GM12878 (cell line): Measurements from ENCODE around the gene PPP1R1C. TPM values are rescaled to one million over a fixed set of nuclear protein-coding genes. Genes with fewer than 3 reads are reported as not detected.
A peak's percentile ranks its signal among the peaks of the same experiment; 100 is the strongest.

Experiments
- ATAC-seq: fragments of 200-7000 bp; cut with Tn5 transposase; 3 replicates; pipeline ENCODE4 v1.9.1; 2020; ENCODE audit warnings: mild to moderate bottlenecking, moderate library complexity
- BruUV-seq: library from RNA; stranded (reverse); fragments of 400-500 nt; replicated peaks from 2 replicates; lab custom pipeline; 2021; lab: Mats Ljungman, UMichigan
- CTCF ChIA-PET: fragments of 300-600 bp; sonication (Branson Sonifier 250); formaldehyde crosslinking; extraction: SDS; loops from one replicate; lab custom pipeline; 2021; ENCODE audit warnings: inconsistent platforms; lab: Yijun Ruan, JAX
- POLR2A ChIA-PET: fragments of 350-600 bp; formaldehyde crosslinking; extraction: SDS; loops from one replicate; lab custom pipeline; 2021; ENCODE audit warnings: inconsistent platforms; lab: Charles Lee
- RAD21 ChIA-PET: fragments of 300-600 bp; sonication (Branson Sonifier 250); formaldehyde crosslinking; loops from one replicate; lab custom pipeline; 2023; ENCODE audit warnings: antibody characterized with exemption; ENCODE audit not compliant: unreplicated experiment; lab: Charles Lee
- SMC1A ChIA-PET: fragments of 300-600 bp; sonication (Branson Sonifier 250); formaldehyde crosslinking; loops from one replicate; lab custom pipeline; 2023; ENCODE audit not compliant: unreplicated experiment, uncharacterized antibody; lab: Charles Lee
- DNase-seq: peaks from one replicate; pipeline ENCODE4 v3.0.0-alpha.2; 2011; ENCODE audit warnings: low read depth, low spot score
- FAIRE-seq: peaks from 3 replicates; lab custom pipeline; 2011; peaks lifted over from hg19 to GRCh38; lab: Jason Lieb, UNC
- H2AFZ ChIP-seq: 2 replicates; pipeline ENCODE4 v1.6.0; 2011; ENCODE audit warnings: low read depth, low read length, control low read depth; ENCODE audit not compliant: control insufficient read depth
- H3K27ac ChIP-seq: 2 replicates; pipeline ENCODE4 v1.5.1; 2011; ENCODE audit warnings: control low read depth; ENCODE audit not compliant: control insufficient read depth, insufficient read depth
- H3K27me3 ChIP-seq, 2 experiments: replicated peaks in 1 of 2; 2 replicates each; pipeline versions ENCODE4 v1.6.0 to v1.6.1; 2011; ENCODE audit warnings: low read length in 1 of 2; ENCODE audit not compliant: control insufficient read depth in 2 of 2, insufficient read depth in 2 of 2
- H3K36me3 ChIP-seq, 2 experiments: 2 replicates each; pipeline ENCODE4 v1.5.1; 2011; ENCODE audit warnings: low read length in 1 of 2; ENCODE audit not compliant: control insufficient read depth in 2 of 2, insufficient read depth in 2 of 2
- H3K4me1 ChIP-seq: 2 replicates; pipeline ENCODE4 v1.6.1; 2011; ENCODE audit warnings: mild to moderate bottlenecking, low read length, moderate library complexity, mixed read lengths; ENCODE audit not compliant: control insufficient read depth, insufficient read depth
- H3K4me2 ChIP-seq: 2 replicates; pipeline ENCODE4 v1.6.0; 2011; ENCODE audit warnings: control low read depth; ENCODE audit not compliant: control insufficient read depth, insufficient read depth
- H3K4me3 ChIP-seq: fragments of 200-600 bp; sonication (generic); 2 replicates; pipeline ENCODE4 v1.5.1; 2016
- H3K79me2 ChIP-seq: 2 replicates; pipeline ENCODE4 v1.6.0; 2011; ENCODE audit warnings: low read length; ENCODE audit not compliant: control insufficient read depth, insufficient read depth
- H3K9ac ChIP-seq: 2 replicates; pipeline ENCODE4 v1.8.0; 2011; ENCODE audit warnings: low read length, control low read depth, mixed read lengths; ENCODE audit not compliant: control insufficient read depth, insufficient read depth
- H3K9me3 ChIP-seq: replicated peaks from 3 replicates; pipeline ENCODE4 v1.5.1; 2011; ENCODE audit warnings: mild to moderate bottlenecking, low read length; ENCODE audit not compliant: control insufficient read depth, insufficient read depth
- H4K20me1 ChIP-seq: 2 replicates; pipeline ENCODE4 v1.6.0; 2011; ENCODE audit not compliant: control insufficient read depth, insufficient read depth
- CHD4 ChIP-seq: fragments of 200-600 bp; sonication (generic); IDR thresholded peaks from 2 replicates; pipeline ENCODE4 v1.6.1; 2016; ENCODE audit warnings: mild to moderate bottlenecking
- CREM ChIP-seq: IDR thresholded peaks from 2 replicates; pipeline ENCODE4 v1.6.1; 2014; ENCODE audit warnings: antibody characterized with exemption, low read depth
- FOXM1 ChIP-seq: IDR thresholded peaks from 2 replicates; pipeline ENCODE4 v1.6.1; 2012; ENCODE audit warnings: low read depth, mild to moderate bottlenecking, inconsistent platforms, low read length, moderate library complexity
- KAT2A ChIP-seq: conservative IDR thresholded peaks from 2 replicates; pipeline ENCODE4 v1.6.1; 2011; ENCODE audit warnings: low read depth, low read length; ENCODE audit not compliant: control insufficient read depth
- MYB ChIP-seq: fragments of 150-350 bp; IDR thresholded peaks from 2 replicates; pipeline ENCODE4 v1.6.1; 2014; ENCODE audit warnings: mild to moderate bottlenecking, low read depth, low read length, borderline replicate concordance
- MYC ChIP-seq: IDR thresholded peaks from 2 replicates; pipeline ENCODE4 v1.6.1; 2011; ENCODE audit warnings: mild to moderate bottlenecking, low read length, moderate library complexity, inconsistent platforms; ENCODE audit not compliant: insufficient read depth, insufficient replicate concordance, insufficient read length, severe bottlenecking
- POLR2A ChIP-seq: IDR thresholded peaks from 2 replicates; pipeline ENCODE4 v1.6.1; 2011; ENCODE audit warnings: low read depth, mild to moderate bottlenecking, low read length
- RAD21 ChIP-seq: IDR thresholded peaks from 2 replicates; pipeline ENCODE4 v1.6.1; 2011; ENCODE audit warnings: mild to moderate bottlenecking, low read depth, low read length, moderate library complexity; ENCODE audit not compliant: insufficient read depth
- SMAD5 ChIP-seq: IDR thresholded peaks from 2 replicates; pipeline ENCODE4 v1.6.1; 2016; ENCODE audit warnings: antibody characterized with exemption, low read depth
- SMC3 ChIP-seq: IDR thresholded peaks from 2 replicates; pipeline ENCODE4 v1.6.1; 2011; ENCODE audit warnings: low read length, improper control_type of control experiment, borderline replicate concordance
- SPI1 ChIP-seq: IDR thresholded peaks from 2 replicates; pipeline ENCODE4 v1.6.1; 2011; ENCODE audit warnings: low read depth, mild to moderate bottlenecking, low read length, moderate library complexity, borderline replicate concordance; ENCODE audit not compliant: insufficient read depth
- SRF ChIP-seq, 2 experiments: IDR thresholded peaks; 2 replicates each; pipeline ENCODE4 v1.6.1; 2011; ENCODE audit warnings: low read depth in 2 of 2, low read length in 2 of 2, mild to moderate bottlenecking in 1 of 2, moderate library complexity in 1 of 2
- WGBS: methylation state at CpG from one replicate; pipeline ENCODE4 v1.1.6; 2016; ENCODE audit warnings: low lambda C conversion rate; ENCODE audit not compliant: insufficient replicate concordance, insufficient coverage; ENCODE audit errors: missing lambda C conversion rate; 5-methylcytosine and 5-hydroxymethylcytosine counted together
- in situ Hi-C: fragments of 300-500 bp; cut with MboI; formaldehyde crosslinking; loops from 9 replicates; pipeline ENCODE4 v1.14.3; 2018; ENCODE audit warnings: mixed read lengths
- intact Hi-C: fragments of 100-400 bp; cut with micrococcal nuclease; formaldehyde crosslinking; loops from one replicate; pipeline ENCODE4 v1.14.2; 2022; ENCODE audit not compliant: unreplicated experiment
- polyA plus RNA-seq, 11 experiments: library from polyadenylated mRNA; depleted of rRNA in 4 of 11; unstranded in 6 of 11; stranded (reverse) in 5 of 11; fragments of >200 nt; fragmentation: Nextera tagmentation in 4 of 11; fragmentation: Illumina TruSeq in 1 of 11; extraction: Ambion mirVana in 4 of 11; extraction: Trizol in 1 of 11; gene quantifications; 1 replicate in 1 of 11; 2 replicates in 10 of 11; pipeline versions ENCODE4 v1.2.1 to v1.2.3, GENCODE V29; 2011 to 2016; ENCODE audit warnings: inconsistent platforms in 2 of 11, missing spikeins in 2 of 11, low read depth in 1 of 11
- total RNA-seq, 4 experiments: library from RNA; depleted of rRNA in 3 of 4; stranded (reverse); fragments of >200 nt in 3 of 4; fragmentation: Illumina TruSeq in 1 of 4; extraction: Trizol in 1 of 4; gene quantifications; 2 replicates each; pipeline versions ENCODE4 v1.2.1 to v1.2.3, GENCODE V29; 2013 to 2021
- TF ChIP-seq, protein P1 (sequence below), 3 experiments: IDR thresholded peaks in 2 of 3; conservative IDR thresholded peaks in 1 of 3; 2 replicates each; pipeline ENCODE4 v1.5.1; 2011; ENCODE audit warnings: low read depth in 3 of 3, low read length in 3 of 3, mild to moderate bottlenecking in 3 of 3, control low read depth in 2 of 3, moderate library complexity in 2 of 3, inconsistent platforms in 1 of 3, mixed read lengths in 1 of 3; ENCODE audit not compliant: control insufficient read depth in 2 of 3, insufficient read depth in 1 of 3; ENCODE audit errors: extremely low read depth in 1 of 3
- TF ChIP-seq, protein P2 (sequence below): fragments of 150-350 bp; IDR thresholded peaks from 2 replicates; pipeline ENCODE4 v1.6.1; 2016; ENCODE audit warnings: low read depth, low read length
- TF ChIP-seq, protein P3 (sequence below): IDR thresholded peaks from 2 replicates; pipeline ENCODE4 v1.6.1; 2012; ENCODE audit warnings: low read length, inconsistent platforms

The PPP1R1C gene
- total and polyA plus RNA-seq, 10 of the 15 experiments (the other 5 are each of a cell fraction or from before 2014, with no cell fraction given) = 0.11 TPM; not detected in 9

DNA sequence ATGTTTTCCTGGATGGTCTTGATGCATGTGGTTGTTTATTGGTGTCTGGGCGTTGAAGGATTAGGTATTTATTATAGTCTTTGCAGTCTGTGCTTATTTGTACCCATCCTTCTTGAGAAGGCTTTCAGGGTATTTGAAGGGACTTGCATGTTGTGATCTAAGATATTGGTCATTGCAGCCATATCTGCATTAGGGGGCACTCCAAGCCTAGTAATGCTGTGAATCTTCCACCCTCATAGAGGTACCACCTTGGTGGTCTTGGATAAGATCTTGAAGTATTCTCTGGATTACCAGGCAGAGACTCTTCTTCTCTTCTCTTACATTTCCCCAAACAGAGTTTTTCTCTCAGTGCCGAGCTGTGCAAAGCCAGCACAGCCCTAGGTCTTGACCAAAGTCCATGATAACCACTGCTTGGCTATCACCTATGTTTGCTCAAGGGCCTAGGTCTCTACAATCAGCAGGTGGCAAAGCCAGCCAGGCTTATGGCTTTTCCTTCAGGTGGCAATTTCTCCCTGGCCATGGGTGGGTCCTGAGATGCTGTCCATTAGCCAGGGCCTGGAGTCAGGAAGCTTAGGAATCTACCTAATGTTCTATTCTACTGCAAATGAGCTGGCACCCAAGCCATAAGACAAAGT is 15.4 kb upstream of the PPP1R1C start:
- intact Hi-C loops (loop anchor here (2.0 to 10.0 kb wide), 2 partner anchors 107 to 685 kb away; no protein-coding TSS in a partner anchor), in situ Hi-C loops (no loop called here)
- Histone ChIP-seq H3K4me1 (no peaks in the 10 kb centered on the region), H2AFZ (no peak overlapping the region), H3K4me2 (no peak overlapping the region), H3K27me3 (no peaks in the 10 kb centered on the region), H3K4me3 (no peak overlapping the region), H4K20me1 (no peaks in the 10 kb centered on the region), H3K27ac (no peak overlapping the region), H3K79me2 (no peaks in the 10 kb centered on the region), H3K9ac (no peak overlapping the region), H3K9me3 (no peaks in the 10 kb centered on the region), H3K36me3 (no peaks in the 10 kb centered on the region)
- no TSS peak for BruUV-seq
- WGBS = 5% methylated on average over 2 of the region's 2 CpGs
- ATAC-seq = no peak
- ChIA-PET SMC1A (no interaction called here), RAD21 (interaction anchor here (0.9 kb wide), 1 partner anchor 108 kb away, joined by 3 read pairs; no protein-coding TSS in a partner anchor), CTCF (no interaction called here), POLR2A (no interaction called here)
- no peak for FAIRE-seq
- no peak for TF ChIP-seq FOXM1
- TF ChIP-seq CHD4 = no peak
- TF ChIP-seq, protein P1, sequence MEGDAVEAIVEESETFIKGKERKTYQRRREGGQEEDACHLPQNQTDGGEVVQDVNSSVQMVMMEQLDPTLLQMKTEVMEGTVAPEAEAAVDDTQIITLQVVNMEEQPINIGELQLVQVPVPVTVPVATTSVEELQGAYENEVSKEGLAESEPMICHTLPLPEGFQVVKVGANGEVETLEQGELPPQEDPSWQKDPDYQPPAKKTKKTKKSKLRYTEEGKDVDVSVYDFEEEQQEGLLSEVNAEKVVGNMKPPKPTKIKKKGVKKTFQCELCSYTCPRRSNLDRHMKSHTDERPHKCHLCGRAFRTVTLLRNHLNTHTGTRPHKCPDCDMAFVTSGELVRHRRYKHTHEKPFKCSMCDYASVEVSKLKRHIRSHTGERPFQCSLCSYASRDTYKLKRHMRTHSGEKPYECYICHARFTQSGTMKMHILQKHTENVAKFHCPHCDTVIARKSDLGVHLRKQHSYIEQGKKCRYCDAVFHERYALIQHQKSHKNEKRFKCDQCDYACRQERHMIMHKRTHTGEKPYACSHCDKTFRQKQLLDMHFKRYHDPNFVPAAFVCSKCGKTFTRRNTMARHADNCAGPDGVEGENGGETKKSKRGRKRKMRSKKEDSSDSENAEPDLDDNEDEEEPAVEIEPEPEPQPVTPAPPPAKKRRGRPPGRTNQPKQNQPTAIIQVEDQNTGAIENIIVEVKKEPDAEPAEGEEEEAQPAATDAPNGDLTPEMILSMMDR (IDR thresholded peaks at IDR 0.05 in 2 of 3, conservative IDR thresholded peaks at IDR 0.05 in 1 of 3; ENCODE audit: control insufficient read depth in 2 of 3, extremely low read depth in 1 of 3, insufficient read depth in 1 of 3, low read depth in 3 of 3, low read length in 3 of 3) = peak in 2 of 3 experiments; percentile 16 to 22; a peak in 2 of 6 replicates
- TF ChIP-seq RAD21 = peak; percentile 51
- no peak for TF ChIP-seq MYC
- no peak for TF ChIP-seq MYB
- TF ChIP-seq SRF (IDR thresholded peaks at IDR 0.05; ENCODE audit: low read depth in 2 of 2, low read length in 2 of 2) = no peak
- TF ChIP-seq SMAD5 = no peak
- TF ChIP-seq, protein P2, sequence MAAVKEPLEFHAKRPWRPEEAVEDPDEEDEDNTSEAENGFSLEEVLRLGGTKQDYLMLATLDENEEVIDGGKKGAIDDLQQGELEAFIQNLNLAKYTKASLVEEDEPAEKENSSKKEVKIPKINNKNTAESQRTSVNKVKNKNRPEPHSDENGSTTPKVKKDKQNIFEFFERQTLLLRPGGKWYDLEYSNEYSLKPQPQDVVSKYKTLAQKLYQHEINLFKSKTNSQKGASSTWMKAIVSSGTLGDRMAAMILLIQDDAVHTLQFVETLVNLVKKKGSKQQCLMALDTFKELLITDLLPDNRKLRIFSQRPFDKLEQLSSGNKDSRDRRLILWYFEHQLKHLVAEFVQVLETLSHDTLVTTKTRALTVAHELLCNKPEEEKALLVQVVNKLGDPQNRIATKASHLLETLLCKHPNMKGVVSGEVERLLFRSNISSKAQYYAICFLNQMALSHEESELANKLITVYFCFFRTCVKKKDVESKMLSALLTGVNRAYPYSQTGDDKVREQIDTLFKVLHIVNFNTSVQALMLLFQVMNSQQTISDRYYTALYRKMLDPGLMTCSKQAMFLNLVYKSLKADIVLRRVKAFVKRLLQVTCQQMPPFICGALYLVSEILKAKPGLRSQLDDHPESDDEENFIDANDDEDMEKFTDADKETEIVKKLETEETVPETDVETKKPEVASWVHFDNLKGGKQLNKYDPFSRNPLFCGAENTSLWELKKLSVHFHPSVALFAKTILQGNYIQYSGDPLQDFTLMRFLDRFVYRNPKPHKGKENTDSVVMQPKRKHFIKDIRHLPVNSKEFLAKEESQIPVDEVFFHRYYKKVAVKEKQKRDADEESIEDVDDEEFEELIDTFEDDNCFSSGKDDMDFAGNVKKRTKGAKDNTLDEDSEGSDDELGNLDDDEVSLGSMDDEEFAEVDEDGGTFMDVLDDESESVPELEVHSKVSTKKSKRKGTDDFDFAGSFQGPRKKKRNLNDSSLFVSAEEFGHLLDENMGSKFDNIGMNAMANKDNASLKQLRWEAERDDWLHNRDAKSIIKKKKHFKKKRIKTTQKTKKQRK = no peak
- no peak for TF ChIP-seq KAT2A
- TF ChIP-seq SPI1 = no peak
- TF ChIP-seq, protein P3, sequence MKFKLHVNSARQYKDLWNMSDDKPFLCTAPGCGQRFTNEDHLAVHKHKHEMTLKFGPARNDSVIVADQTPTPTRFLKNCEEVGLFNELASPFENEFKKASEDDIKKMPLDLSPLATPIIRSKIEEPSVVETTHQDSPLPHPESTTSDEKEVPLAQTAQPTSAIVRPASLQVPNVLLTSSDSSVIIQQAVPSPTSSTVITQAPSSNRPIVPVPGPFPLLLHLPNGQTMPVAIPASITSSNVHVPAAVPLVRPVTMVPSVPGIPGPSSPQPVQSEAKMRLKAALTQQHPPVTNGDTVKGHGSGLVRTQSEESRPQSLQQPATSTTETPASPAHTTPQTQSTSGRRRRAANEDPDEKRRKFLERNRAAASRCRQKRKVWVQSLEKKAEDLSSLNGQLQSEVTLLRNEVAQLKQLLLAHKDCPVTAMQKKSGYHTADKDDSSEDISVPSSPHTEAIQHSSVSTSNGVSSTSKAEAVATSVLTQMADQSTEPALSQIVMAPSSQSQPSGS = no peak
- no peak for TF ChIP-seq CREM
- 0 out of 2 replicates have a peak, but pooled peaks have one; percentile 8 for TF ChIP-seq SMC3
- TF ChIP-seq POLR2A = no peak
- DNase-seq = no peak
